ENCODE data around the gene SZT2.

SZT2 gene

DNA sequence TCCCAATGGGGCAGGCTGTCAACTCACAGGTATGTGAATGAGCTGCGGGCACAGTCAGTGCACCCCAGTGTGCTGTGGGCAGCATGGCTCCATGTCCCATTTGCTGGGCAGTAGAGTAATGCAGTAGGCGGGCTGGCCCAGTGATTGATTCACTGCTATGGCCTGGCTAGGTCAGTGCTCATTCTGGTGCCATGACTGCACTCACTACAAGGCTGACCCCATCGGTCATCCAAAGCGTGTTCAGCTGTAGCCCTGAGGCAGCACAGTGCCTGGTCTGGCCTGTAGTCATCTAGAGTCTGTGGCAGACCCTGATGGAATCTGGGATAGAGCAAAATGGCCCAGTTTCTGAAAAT, 56.7 kb downstream of the SZT2 start:
- no peaks in the 10 kb centered on the region for H3K27me3 ChIP-seq (replicated peaks; ENCODE audit: control insufficient read depth, insufficient read depth, low read length, poor library complexity, severe bottlenecking)
- DNase-seq, result no peak
- no peak overlapping the region for H3K4me3 ChIP-seq (ENCODE audit: insufficient read depth, low read depth, low read length, poor library complexity, severe bottlenecking)
- no peak overlapping the region for H3K27ac ChIP-seq (ENCODE audit: insufficient read depth, low read length, poor library complexity, severe bottlenecking)
- H3K9me3 ChIP-seq (ENCODE audit: control insufficient read depth, low read length), result no peaks in the 10 kb centered on the region
- H3K36me3 ChIP-seq (ENCODE audit: control insufficient read depth, insufficient read depth, low read length), result peaks cover 81% of the 10 kb centered on the region
- no peaks in the 10 kb centered on the region for H3K4me1 ChIP-seq (ENCODE audit: control insufficient read depth, insufficient read depth, low read length, poor library complexity, severe bottlenecking)

DNA sequence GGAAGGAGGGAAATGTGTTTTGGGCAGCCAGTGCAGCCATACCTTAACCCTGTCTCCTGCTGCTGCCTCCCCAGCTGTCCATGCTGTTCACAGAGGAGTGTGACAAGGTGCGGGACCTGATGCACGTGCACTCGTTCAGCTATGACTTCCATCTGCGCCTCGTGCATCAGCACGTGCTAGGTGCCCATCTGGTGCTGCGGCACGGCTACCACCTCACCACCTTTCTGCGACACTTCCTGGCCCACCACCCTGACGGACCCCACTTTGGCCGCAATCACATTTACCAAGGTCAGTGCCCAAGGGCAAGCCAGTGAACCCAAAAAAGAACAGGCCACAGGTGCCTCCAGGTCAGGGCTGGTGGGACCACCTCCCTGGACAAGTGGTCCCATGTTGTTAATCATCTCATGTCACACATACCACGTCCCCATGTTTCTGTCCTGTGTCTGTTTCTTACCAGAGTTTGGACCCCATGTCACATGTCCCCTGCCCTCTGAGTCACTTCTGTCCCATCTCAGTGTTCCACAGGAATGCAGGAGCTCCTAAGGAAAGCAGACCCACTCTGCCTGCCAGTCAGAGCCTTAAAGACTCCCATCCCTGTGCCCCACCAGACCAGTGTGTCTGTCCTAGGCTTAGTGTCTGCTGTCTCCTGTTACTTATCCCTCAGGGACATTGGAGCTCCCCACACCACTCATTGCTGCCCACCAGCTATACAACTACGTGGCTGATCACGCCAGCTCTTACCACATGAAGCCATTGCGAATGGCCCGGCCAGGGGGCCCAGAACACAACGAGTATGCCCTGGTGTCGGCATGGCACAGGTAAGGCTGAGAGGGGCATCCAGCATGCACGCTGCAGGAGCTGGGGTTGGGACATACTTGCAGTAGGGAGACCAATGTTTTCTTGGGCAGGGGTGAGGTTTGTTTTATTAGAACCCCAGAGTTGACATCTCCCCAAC, 57.5 kb downstream of the SZT2 start:
- Histone ChIP-seq H3K27ac (ENCODE audit: insufficient read depth, low read length, poor library complexity, severe bottlenecking) (no peak overlapping the region), H3K4me3 (ENCODE audit: insufficient read depth, low read depth, low read length, poor library complexity, severe bottlenecking) (no peak overlapping the region), H3K4me1 (ENCODE audit: control insufficient read depth, insufficient read depth, low read length, poor library complexity, severe bottlenecking) (no peaks in the 10 kb centered on the region), H3K27me3 (replicated peaks; ENCODE audit: control insufficient read depth, insufficient read depth, low read length, poor library complexity, severe bottlenecking) (no peaks in the 10 kb centered on the region), H3K36me3 (ENCODE audit: control insufficient read depth, insufficient read depth, low read length) (peaks cover 76% of the 10 kb centered on the region), H3K9me3 (ENCODE audit: control insufficient read depth, low read length) (no peaks in the 10 kb centered on the region)
- DNase-seq, result no peak

DNA sequence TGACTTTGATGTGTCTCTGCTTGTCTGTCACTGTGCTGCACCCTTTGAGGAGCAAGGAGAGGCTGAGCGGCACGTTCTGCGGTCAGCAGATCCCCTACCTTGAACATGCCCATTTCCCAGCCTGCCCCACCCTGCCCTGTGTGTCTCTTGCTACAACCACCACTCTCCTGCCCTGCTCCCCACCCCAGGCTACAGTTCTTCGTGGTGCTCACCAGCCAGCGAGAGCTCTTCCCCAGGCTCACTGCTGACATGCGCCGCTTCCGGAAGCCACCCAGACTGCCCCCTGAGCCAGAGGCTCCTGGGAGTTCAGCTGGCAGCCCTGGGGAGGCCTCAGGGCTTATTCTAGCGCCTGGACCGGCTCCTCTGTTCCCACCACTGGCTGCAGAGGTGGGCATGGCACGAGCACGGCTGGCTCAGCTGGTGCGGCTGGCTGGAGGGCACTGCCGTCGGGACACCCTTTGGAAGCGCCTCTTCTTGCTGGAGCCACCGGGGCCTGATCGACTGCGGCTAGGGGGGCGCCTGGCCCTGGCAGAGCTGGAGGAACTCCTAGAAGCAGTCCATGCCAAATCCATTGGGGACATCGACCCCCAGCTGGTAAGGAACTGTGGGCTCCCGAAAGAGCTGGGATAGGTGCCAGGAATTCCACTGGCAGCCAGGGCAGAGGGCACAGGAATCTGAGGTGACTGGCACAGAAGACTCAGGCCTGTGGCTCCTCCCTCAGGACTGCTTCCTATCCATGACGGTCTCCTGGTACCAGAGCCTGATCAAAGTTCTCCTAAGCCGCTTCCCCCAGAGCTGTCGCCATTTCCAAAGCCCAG, 58.4 kb downstream of the SZT2 start:
- Histone ChIP-seq H3K4me3 (ENCODE audit: insufficient read depth, low read depth, low read length, poor library complexity, severe bottlenecking) (no peak overlapping the region), H3K4me1 (ENCODE audit: control insufficient read depth, insufficient read depth, low read length, poor library complexity, severe bottlenecking) (no peaks in the 10 kb centered on the region), H3K27me3 (replicated peaks; ENCODE audit: control insufficient read depth, insufficient read depth, low read length, poor library complexity, severe bottlenecking) (no peaks in the 10 kb centered on the region), H3K36me3 (ENCODE audit: control insufficient read depth, insufficient read depth, low read length) (peaks cover 68% of the 10 kb centered on the region), H3K27ac (ENCODE audit: insufficient read depth, low read length, poor library complexity, severe bottlenecking) (no peak overlapping the region), H3K9me3 (ENCODE audit: control insufficient read depth, low read length) (no peaks in the 10 kb centered on the region)
- no peak for DNase-seq

DNA sequence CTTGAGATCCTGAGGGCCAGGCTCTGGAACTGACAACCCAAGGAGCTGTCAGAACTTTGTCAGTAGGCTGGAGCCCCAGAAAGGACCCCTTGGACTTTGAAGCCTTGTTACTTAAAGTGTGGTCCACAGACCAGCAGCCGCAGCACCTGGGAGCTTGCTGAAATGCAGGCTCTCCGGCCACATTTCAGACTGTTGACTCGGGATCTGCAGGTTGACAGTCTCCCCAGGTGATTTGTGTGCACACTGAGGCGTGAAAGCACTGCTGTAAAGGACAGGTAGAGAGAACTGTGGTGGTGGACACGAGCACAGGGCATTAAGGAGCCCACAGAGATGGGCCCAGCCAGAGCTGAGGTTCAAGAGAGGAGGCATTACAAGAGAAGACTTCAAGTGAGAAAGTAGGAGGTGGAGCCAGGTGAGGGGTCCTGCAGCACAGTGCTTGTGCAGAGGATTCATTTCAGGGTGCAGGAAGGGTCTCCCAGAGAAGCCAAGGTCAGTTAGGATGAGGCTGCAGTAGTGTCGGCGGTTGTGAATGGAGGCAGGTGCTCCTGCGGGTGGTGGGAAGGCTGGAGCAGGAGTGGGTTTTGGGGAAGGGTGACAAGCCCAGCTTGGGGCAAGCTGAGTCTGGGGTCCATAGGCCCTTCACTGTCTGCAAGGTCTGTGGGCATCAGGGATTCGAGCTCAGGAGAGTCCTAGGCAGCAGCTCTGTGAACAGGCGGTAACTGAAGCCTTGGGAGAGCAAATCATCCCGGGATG, 59.4 kb downstream of the SZT2 start:
- H3K27me3 ChIP-seq (replicated peaks; ENCODE audit: control insufficient read depth, insufficient read depth, low read length, poor library complexity, severe bottlenecking), result no peaks in the 10 kb centered on the region
- no peaks in the 10 kb centered on the region for H3K9me3 ChIP-seq (ENCODE audit: control insufficient read depth, low read length)
- peaks cover 58% of the 10 kb centered on the region for H3K36me3 ChIP-seq (ENCODE audit: control insufficient read depth, insufficient read depth, low read length)
- no peak overlapping the region for H3K27ac ChIP-seq (ENCODE audit: insufficient read depth, low read length, poor library complexity, severe bottlenecking)
- H3K4me1 ChIP-seq (ENCODE audit: control insufficient read depth, insufficient read depth, low read length, poor library complexity, severe bottlenecking), result no peaks in the 10 kb centered on the region
- H3K4me3 ChIP-seq (ENCODE audit: insufficient read depth, low read depth, low read length, poor library complexity, severe bottlenecking), result no peak overlapping the region
- DNase-seq, result no peak

DNA sequence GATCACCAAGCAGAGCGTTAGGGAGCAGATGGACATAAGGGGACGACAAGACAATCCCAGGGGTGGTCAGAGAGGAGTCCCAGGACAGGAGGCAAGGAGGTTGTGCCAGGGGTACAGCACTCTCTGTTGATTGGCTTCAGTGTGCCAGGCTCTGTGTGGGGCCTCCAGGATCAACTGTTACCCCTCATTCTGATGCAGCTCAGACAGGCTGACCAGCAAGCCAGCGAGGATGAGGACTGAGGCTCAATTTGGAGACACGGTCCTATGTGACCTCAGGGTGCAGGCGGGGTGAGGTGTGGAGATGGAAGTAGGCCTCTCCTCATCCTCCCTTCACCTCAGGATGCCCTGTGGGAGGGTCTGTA, 60.0 kb downstream of the SZT2 start:
- no peak for DNase-seq
- no peaks in the 10 kb centered on the region for H3K9me3 ChIP-seq (ENCODE audit: control insufficient read depth, low read length)
- no peaks in the 10 kb centered on the region for H3K27me3 ChIP-seq (replicated peaks; ENCODE audit: control insufficient read depth, insufficient read depth, low read length, poor library complexity, severe bottlenecking)
- peaks cover 52% of the 10 kb centered on the region for H3K36me3 ChIP-seq (ENCODE audit: control insufficient read depth, insufficient read depth, low read length)
- no peak overlapping the region for H3K4me3 ChIP-seq (ENCODE audit: insufficient read depth, low read depth, low read length, poor library complexity, severe bottlenecking)
- no peaks in the 10 kb centered on the region for H3K4me1 ChIP-seq (ENCODE audit: control insufficient read depth, insufficient read depth, low read length, poor library complexity, severe bottlenecking)
- H3K27ac ChIP-seq (ENCODE audit: insufficient read depth, low read length, poor library complexity, severe bottlenecking), result no peak overlapping the region

DNA sequence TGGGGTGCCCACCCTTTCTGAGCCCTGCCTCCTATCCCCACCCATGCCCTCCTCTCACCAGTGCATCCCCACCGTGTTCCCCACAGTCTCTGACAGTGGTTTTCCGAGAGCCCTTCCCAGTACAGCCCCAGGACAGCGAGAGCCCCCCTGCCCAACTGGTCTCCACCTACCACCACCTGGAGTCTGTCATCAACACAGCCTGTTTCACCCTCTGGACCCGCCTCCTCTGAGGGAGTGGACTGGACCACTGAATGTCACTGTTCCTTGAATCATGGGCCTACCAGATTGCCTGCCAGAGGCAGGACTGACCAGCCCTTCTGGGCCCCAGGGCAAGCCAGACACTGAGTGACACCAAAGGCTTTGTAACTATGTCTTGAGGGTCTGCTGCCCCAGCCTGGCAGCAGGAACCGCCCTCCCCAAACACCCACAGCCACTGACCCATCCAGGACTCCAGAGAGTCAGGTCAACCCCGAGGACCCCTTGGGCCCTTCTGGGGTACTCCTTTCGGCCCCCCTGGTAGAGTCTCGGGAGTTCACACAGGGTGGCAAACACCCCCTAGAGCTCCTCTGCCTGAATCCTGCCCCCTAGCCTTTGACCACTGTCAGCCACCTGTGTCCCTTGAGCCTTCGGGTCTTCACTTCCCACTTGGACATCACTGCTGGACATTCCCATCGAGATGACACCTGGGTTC, 60.7 kb downstream of the SZT2 start:
- Histone ChIP-seq H3K9me3 (ENCODE audit: control insufficient read depth, low read length) (no peaks in the 10 kb centered on the region), H3K4me3 (ENCODE audit: insufficient read depth, low read depth, low read length, poor library complexity, severe bottlenecking) (no peak overlapping the region), H3K36me3 (ENCODE audit: control insufficient read depth, insufficient read depth, low read length) (peaks cover 49% of the 10 kb centered on the region), H3K27ac (ENCODE audit: insufficient read depth, low read length, poor library complexity, severe bottlenecking) (no peak overlapping the region), H3K4me1 (ENCODE audit: control insufficient read depth, insufficient read depth, low read length, poor library complexity, severe bottlenecking) (no peaks in the 10 kb centered on the region), H3K27me3 (replicated peaks; ENCODE audit: control insufficient read depth, insufficient read depth, low read length, poor library complexity, severe bottlenecking) (no peaks in the 10 kb centered on the region)
- no peak for DNase-seq

DNA sequence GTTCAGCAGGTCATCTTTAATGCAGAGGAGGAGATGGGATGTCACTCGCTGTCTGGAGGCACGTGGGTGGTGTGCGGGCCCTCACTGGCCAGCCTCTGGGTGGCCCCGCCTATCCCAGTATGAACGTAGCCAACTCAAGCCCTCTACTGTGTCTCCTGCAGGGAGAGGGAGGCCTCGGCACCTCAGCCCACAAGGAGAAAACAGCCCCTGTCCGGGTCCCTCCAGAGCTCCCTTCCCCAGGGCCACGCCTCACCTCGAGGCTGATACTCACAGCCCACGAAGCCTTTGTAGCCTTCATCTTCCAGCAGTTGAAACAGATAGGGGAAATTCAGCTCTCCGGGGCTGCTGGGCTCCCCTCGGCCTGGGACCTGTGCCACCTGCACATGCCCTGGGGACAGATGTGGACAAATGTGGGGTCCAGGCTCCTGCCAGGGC, 61.5 kb downstream of the SZT2 start:
- Histone ChIP-seq H3K27me3 (replicated peaks; ENCODE audit: control insufficient read depth, insufficient read depth, low read length, poor library complexity, severe bottlenecking) (no peaks in the 10 kb centered on the region), H3K36me3 (ENCODE audit: control insufficient read depth, insufficient read depth, low read length) (peaks cover 42% of the 10 kb centered on the region), H3K27ac (ENCODE audit: insufficient read depth, low read length, poor library complexity, severe bottlenecking) (no peak overlapping the region), H3K9me3 (ENCODE audit: control insufficient read depth, low read length) (no peaks in the 10 kb centered on the region), H3K4me3 (ENCODE audit: insufficient read depth, low read depth, low read length, poor library complexity, severe bottlenecking) (no peak overlapping the region), H3K4me1 (ENCODE audit: control insufficient read depth, insufficient read depth, low read length, poor library complexity, severe bottlenecking) (no peaks in the 10 kb centered on the region)
- no peak for DNase-seq

DNA sequence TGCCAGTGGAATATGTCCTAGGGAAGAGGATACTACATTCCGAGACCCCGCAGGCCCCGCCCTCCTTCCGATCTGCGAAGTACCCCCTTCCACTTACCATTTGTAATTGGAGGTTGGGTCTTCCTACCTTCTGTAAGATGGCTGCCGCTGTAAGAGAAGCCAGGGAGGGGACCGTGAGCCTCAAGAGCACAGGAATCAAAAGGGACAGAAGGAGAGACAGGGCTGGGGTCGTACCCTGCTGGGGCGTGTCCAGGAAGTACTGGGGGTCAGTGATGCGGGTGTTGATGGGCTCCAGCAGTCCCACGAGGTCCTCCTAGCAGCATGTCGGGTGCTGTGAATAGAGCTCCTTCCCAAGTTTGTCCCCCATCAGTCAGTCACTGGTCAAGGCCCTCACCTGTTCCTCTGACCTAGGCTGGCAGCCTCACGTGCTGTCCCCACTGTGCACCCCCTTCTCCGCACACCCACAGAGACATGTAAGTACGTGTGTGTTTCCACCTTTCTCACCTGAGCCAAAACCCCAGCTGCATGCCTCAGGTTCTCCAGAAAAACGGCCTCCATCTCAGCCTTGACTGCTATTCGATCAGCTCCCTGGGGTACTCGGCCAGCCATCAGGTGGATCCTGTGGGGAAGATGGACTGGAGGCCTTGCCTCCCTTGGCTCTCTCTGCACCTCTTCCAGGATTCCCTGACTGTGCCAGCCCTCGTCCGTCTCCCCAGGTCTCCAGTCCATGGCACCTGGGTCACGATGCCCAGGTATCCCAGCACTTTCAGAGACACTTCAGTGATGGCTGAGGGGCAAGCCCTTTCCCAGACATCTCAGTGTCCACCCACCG, 62.2 kb downstream of the SZT2 start:
- Histone ChIP-seq H3K4me1 (ENCODE audit: control insufficient read depth, insufficient read depth, low read length, poor library complexity, severe bottlenecking) (no peaks in the 10 kb centered on the region), H3K36me3 (ENCODE audit: control insufficient read depth, insufficient read depth, low read length) (peaks cover 35% of the 10 kb centered on the region), H3K27me3 (replicated peaks; ENCODE audit: control insufficient read depth, insufficient read depth, low read length, poor library complexity, severe bottlenecking) (no peaks in the 10 kb centered on the region), H3K9me3 (ENCODE audit: control insufficient read depth, low read length) (no peaks in the 10 kb centered on the region), H3K27ac (ENCODE audit: insufficient read depth, low read length, poor library complexity, severe bottlenecking) (no peak overlapping the region), H3K4me3 (ENCODE audit: insufficient read depth, low read depth, low read length, poor library complexity, severe bottlenecking) (no peak overlapping the region)
- DNase-seq, result no peak

Data from effector memory CD4-positive, alpha-beta T cell (primary cell).